HG03066 (cell line): Measurements from ENCODE around the gene OTOA.
"Not testable (repeated sequence)": the region's sequence is repeated elsewhere in the genome, so short reads cannot be mapped to it uniquely, and the experiment has no call there.

ENCODE experiments used
- ATAC-seq: cut with Tn5 transposase; IDR thresholded peaks from one replicate; pipeline ENCODE4 v1.9.1; 2021; ENCODE audit warnings: low read depth; ENCODE audit not compliant: unreplicated experiment

The OTOA gene

DNA sequence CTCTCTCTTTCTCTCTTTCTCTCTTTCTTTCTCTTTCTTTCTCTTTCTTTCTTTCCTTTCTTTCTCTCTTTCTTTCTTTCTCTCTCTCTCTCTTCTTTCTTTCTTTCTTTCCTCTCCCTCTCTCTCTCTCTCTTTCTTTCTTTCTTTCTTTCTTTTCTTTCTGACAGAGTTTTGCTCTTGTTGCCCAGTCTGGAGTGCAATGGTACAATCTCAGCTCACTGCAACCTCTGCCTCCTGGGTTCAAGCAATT, 50.5 kb downstream of the OTOA start:
- ATAC-seq = not testable (repeated sequence)

DNA sequence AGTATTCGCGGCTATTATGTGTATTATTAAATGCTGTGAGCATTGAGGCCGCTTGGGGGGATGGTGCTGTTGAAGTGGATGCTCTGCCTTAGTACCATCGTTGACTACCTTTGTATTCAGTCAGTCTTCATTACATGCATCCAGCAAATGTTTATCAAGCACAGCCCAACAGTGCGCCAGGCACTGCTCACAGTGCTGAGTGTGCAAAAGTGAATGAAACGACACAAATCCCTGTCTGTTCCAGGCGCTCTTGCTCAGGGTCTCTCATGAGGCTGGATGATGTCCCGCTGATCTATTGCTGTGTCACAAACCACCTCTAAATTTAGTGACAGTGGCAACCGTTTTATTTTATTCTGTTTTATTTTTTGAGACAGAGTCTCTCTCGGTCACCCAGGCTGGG, 53.8 kb downstream of the OTOA start:
- ATAC-seq = no peak

DNA sequence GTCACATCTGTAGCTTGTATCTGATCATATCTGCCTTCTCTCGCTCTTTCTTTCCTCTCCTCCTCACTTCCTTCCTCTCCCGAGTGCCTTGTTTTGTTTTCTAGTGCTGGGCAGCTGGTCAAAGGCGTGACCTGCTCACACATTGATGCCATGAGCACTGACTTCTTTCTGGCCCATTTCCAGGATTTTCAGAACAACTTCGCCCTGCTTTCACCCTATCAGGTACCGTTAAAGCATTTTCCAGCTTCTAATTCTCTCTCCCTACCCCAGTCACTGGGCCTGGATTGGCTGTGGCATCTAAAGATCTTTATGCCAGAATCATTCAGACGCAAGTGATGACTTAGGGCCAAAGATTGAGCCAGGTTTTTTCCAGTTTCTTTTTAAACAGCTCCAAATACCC, 55.5 kb downstream of the OTOA start:
- no peak for ATAC-seq

DNA sequence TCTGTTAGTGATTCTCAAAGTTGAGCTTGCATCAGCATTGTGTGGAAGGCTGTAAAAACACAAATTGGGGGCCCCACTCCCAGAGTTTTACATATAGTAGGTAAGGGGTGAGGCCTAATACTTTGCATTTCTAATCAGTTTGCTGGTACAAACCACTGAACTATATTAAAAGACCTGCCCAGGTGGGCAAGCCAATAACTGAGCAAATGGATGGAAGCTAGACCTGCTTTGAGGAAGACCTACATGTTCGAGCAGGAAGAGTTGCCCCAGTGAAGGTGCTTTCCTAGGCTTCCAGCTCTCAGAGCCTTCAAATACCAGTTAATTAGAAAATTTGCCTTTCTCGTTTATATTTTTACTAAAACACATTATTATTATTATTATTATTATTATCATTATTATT, 56.8 kb downstream of the OTOA start:
- ATAC-seq = no peak

DNA sequence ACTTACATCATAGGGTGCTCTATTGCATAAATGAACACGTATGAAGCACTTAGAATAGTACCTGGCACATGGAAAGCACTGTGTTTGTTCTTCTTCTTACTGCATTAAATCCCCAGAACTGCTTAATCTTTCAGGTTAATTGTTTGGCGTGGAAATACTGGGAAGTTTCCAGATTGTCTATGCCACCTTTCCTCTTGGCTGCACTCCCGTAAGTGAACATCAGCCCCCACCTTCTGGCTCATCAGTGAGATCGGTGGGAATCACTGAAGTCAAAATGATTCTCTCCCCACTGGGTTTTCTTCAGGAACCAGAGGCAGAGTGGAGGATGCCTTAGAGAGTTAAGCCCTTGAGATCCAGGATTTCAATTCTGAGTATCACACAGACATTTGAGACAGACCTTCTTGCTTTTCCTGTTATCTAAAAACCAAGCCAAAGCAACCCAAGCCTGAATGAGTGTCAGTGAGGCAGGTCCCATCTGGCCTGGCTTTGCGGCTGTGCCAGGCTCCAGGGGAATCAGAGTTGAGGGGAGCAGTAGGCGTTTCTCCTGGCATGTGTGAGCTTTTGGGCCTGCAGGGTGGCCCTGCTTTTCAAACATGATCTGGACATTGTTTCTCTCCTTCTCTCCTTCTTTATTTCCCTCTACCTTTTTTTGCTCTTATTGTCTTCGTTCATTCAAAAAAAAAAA, 59.1 kb downstream of the OTOA start:
- no peak for ATAC-seq

DNA sequence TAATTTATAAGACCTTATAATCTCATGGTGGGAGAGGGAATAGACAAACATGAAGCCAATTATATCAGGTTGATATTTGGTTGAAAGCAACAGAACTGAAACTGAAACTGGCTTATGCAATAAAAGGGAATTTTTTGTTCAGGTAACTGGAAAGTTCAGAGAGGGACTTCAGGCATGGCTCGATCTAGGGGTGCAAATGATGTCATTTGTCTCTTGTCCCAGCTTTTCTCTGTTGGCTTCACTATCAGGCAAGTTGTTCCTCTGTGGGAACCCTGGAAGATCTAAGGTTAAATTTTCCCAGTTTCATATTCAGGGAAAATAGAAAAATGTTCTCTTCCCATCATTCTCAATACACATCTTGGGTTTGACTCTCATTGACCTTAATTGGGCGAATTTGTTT, 59.8 kb downstream of the OTOA start:
- ATAC-seq = no peak

DNA sequence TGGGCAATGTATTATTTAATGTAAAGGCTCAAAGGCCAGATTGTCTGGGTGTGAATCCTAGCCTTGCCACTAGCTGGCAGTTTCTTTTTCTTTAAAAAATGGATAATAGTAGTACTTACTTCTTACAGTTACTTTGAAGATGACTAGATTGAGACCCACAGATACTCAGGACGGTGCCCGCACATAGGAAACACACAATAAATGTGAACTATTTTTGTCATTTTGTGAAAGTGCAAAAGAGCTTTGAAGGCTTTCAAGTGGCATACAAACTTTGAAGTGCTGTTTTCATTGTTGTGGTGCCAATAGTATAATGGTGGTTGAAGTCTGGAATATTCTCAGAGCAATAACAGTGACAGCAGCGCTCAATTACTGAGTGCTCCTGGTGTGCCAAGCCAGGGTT, 63.6 kb downstream of the OTOA start:
- no peak for ATAC-seq

DNA sequence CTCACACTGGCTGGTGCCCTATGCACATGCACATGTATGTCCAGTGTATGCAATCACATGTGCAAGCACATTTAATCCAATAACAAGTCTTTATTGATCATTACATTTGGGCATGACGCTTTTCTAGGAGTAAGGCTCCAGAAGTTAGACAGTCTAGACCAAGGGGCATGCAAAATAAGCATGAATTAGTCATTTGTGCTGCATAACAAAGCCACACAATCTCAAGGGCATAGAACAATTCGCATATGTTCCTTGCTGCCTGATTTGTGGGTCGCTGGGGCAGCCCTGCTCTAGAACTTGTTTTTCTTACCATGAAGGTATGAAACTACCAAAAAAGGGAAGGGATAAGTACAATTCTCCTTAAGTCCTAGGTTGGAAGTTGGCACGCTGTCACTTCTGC, 67.5 kb downstream of the OTOA start:
- not testable (repeated sequence) for ATAC-seq

DNA sequence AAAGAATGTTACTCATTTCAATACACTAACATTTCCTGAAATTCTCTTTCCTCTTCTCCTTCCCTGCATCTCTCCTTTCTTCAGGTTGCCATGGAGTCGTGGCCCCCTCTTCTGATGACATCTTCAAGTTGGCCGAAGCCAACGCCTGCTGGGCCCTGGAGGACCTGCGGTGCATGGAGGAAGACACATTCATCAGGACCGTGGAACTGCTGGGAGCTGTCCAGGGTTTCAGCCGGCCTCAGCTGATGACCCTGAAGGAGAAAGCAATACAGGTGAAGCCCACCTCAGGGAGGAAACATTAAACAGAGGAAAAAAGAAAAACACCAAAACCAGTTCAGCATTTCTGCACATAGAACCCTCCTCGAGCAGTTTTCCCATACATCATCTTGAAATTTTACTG, 76.9 kb downstream of the OTOA start:
- ATAC-seq = not testable (repeated sequence)

DNA sequence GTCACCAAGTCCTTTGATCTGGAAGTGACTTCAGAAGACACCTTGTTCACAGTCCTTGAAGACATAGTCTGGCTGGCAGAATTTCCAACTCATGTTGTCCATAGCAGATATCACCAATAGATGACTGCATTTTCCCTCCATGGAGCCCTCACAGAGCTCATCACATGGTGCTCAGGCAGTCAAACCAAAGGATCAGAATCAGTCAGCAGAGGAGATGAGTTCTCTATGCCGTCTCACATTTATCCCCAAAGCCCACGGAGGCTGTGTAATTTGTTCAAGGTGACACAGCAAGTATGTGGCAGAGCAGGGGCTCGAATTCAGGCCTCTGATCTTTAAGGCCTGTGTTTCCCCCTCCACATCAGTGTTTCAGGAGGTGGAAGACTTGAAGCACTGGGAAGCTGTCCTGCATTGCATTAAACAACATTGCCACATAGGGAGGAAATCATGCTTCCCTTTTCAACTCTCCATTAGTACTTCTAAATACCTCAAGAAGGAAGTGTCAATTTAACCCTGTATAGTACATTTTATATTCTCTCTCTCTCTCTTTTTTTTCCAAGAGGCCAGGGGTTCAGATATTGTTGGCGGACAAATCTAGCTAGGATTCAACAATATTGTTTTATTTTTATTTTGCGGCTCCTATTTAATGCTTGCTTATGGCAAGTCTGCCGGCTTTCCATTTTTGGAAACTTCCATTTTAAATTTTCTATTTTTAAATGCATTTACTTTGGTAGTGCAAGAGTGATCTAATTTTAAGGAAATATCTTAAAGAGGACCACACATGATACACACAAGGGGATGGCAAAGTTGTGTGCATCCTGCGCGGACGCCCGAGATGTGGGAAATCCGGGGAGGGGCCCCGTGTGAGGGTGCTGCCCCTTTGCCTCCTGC, 92.7 kb downstream of the OTOA start:
- ATAC-seq = not testable (repeated sequence)

DNA sequence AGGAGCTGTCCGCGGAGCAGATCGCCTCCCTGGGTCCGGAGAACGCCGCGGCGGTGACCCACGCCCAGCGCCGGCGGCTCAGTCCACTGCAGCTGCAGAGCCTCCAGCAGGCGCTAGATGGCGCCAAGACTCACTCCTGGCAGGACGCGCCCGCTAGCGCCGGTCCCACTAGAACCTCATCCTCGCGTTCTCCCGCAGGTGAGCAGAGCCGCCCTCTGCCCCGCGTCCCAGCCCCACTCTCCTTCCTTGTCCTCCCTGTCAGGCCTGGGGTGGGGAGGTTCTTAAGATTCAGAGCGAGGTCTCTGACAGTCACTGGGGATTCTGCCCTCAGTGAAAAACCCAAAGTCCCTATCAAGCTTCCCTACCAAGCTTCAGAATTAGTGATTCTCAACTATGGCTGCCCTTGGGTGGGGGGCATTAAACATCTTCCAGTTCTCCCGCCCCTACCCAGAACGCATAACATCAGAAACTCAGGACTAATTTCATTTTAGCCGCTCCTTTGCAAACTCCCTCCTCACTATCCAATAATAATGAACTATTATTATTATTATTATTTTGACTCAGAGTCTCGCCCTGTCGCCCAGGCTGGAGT, 93.4 kb downstream of the OTOA start:
- not testable (repeated sequence) for ATAC-seq

DNA sequence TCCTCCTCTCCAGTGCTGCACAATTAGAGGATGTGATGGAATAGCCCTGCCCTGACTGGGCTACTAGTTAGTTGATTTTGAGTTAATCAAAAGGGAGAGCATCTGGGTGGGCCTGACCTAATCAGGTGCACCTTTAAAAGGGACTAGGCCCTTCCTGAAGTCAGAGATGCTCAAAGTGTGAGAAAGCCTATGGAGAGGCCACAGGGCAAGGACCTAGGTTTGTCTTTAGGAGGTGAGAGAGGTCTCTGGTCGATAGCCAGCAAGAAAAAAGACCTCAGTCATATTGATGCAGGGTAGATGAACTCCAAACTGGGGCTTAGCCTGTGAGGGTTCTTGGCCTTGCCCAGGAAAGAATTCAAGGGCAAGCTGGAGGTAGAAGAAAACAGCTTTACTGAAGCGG, 104.5 kb downstream of the OTOA start:
- not testable (repeated sequence) for ATAC-seq

DNA sequence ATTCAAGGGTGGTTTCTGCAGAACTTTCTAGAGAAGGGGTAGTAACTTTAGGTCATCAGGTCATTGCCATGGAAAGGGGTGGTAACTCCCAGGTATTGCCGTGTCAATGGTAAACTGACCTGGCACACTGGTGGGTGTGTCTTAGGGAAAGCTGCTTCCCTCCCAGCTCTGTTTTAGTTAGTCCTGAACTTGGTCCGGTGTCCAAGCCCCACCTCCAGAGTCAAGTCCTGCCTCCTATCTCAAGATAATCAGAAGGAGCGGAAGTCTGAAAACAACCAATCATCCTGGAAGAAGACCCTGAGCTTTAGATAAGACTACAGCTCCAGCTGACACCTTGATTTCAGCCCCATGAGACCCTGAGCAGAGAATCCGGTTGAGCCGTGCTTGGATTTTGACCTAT, 105.0 kb downstream of the OTOA start:
- ATAC-seq = not testable (repeated sequence)

DNA sequence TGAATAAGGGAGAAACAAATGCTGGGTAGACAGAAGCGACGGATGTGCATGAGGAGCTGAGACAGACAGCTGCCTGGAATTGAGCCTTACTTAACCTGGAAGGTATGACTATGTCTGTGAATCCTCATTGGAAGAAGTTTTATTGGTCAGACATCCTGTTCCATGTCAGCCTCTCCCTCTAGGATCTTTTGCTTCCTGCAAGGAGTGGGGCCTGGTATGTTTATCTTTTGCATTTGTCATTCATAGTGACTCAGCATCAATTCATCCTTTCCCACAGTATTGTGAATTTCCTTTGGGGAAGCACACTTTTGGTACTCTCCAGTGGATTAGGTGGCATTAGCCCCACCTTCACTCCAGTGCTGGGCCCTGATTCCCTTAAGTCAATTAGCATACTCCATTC, 105.5 kb downstream of the OTOA start:
- ATAC-seq = not testable (repeated sequence)

DNA sequence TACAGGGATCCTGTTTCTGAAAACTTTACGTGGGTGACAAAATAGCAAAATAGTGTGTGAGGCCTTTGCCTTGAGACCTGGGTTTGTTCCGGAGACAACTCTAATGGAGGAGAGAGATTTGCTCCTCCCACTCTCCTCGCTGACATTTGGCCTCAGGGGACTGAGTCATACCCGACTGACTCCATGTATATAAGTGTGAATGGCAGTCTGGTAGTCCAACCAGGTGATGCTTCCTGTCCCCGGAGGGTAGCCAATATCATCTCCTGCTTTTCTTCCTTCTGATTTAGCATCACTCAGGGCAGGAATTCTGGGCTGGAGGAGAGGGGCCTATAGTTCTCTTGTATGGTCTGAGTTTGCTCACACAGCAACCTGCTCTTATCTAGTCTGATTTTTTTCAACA, 106.8 kb downstream of the OTOA start:
- ATAC-seq = not testable (repeated sequence)

DNA sequence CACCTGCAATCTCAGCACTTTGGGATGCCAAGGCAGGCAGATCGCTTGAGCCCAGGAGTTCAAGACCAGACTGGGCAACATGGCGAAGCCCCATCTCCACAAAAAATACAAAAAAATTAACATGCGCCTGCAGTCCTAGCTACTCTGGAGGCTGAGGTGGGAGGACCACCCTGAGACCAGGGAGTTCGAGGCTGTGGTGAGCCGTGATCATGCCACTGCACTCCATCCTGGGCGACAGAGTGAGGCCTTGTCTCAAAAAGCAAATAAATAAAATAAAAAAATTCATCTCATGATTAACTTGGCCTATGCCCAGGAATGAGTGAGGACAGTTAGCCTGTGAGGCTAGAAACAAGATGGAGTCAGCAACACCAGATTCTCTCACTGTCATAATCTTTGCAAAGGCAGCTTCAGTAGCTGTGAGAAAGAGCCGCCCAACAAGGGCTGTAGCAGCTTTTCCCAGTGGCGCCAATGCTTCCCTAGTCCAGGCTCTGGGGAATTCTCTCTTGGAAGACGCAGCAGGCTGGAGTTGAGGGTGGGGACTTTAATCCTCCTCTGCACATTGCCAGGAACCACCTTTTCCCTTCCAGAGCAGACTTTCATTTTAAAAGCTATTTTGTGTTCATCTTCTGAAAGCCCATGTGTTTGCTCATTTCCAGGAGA, 108.9 kb downstream of the OTOA start:
- not testable (repeated sequence) for ATAC-seq

DNA sequence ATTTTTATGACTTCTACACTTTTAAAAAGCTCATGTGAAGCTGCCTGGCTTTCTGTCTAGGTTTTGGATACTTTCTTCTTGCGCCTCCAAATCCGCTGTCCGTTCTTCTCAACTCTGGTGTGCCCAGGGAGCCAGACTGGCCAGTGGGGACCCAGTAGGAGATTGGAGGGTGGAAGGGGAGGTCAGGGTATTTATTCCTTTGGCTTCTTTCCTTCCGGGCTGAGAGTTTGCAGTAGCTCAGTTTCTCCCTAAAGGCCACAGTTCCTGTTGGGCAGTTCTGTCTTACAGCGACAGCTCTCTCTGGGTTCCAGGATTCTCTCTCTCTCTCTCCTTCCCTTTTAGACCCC, 109.4 kb downstream of the OTOA start:
- not testable (repeated sequence) for ATAC-seq

DNA sequence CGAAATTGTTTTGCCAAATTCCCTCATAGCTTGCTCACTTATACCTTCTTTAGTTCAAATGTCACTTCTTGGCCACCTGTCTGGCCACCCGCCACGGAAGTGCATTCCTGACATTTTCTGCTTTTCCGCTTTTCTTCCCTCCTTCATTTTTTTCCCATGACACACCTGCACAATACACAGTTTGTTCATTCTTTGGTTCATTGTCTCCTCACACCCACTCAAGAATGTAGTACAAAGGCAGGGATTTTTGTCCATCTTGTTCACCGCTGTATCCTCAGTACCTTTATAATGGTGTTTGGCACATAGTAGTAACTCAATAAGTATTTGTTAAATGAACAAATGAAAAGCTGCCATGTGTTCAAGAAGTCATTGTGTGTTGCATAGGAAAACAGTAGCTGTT, 116.8 kb downstream of the OTOA start:
- ATAC-seq = not testable (repeated sequence)

DNA sequence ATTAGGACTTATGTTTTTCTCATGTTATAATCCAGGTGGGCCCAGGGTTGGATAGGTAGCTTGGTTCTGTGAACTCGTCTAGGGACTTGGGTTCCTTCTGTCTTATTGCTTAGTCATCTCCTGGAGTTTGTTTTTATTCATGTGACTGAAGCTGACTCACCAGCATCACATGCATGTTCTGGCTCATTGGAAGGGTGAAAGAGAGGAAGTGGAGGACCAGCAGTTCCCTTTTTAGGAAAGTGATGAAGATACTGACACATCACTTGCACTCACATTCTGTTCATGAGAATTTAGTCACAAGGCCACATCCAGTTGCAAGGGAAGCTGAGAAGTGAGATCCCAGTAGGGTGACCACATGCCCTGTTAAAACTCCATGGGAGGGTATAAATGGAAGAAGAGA, 126.7 kb downstream of the OTOA start:
- not testable (repeated sequence) for ATAC-seq

DNA sequence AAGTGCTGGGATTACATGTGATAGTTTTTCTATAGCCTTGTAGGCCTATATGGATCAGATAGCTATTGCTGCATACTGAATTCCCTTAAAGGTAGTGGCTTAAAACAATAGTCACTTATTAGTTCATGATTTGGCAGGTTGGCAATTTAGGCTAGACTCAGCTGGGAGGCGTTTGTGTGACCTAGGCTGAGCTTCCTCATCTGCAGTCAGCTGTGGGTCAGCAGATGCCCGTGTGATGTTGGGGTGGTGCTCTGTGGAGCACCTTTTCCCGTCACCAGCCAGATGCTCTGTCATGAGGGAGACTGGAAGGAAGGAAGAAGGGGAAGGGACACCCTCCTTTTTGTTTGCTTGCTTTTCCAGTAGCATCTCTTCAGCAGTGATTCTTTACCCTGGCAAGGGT, 129.5 kb downstream of the OTOA start:
- ATAC-seq = not testable (repeated sequence)

DNA sequence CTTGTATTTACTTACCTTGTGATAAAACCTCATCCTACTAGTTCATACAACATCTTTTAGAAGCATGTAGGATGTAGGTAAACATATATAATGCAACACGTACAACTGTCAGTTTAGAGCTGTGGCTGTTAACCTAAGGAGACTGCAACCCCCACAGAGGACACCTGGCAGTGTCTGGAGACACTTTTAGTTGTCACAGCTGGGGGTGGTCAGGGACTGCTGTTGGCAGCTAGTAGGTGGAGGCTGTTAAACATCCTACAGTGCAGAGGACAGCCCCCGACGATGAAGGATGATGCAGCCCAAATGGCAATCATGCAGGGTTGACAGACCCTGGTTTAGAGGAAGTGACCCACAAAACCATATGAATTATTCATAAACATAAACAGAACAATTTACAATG, 134.8 kb downstream of the OTOA start:
- not testable (repeated sequence) for ATAC-seq
